Liver (tissue), 9 donors: ENCODE data around the gene SPHK2. TPM values are rescaled to one million over a fixed set of nuclear protein-coding genes. Genes with fewer than 3 reads are reported as not detected.

Experiments used
- DNase-seq: peaks from one replicate; pipeline ENCODE4 v3.0.0-alpha.2; 2017; ENCODE audit warnings: low spot score
- H3K27ac ChIP-seq, 2 donors: one replicate each; pipeline ENCODE4 v1.7.0; 2013; ENCODE audit warnings: inconsistent platforms in 2 of 2, low read length in 2 of 2, control low read depth in 1 of 2, low read depth in 1 of 2, mild to moderate bottlenecking in 1 of 2
- H3K27me3 ChIP-seq, 4 donors: one replicate each; pipeline versions ENCODE4 v1.6.1 to v1.7.0; 2013; ENCODE audit warnings: low read length in 3 of 4, inconsistent platforms in 1 of 4, mild to moderate bottlenecking in 1 of 4, moderate library complexity in 1 of 4; ENCODE audit not compliant: control insufficient read depth in 4 of 4, insufficient read depth in 4 of 4
- H3K36me3 ChIP-seq, 4 donors: one replicate each; pipeline versions ENCODE4 v1.6.1 to v1.7.0; 2013; ENCODE audit warnings: low read length in 3 of 4, mild to moderate bottlenecking in 3 of 4, low read depth in 1 of 4, moderate library complexity in 1 of 4; ENCODE audit not compliant: control insufficient read depth in 4 of 4, insufficient read depth in 3 of 4
- H3K4me1 ChIP-seq, 4 donors: one replicate each; pipeline versions ENCODE4 v1.6.1 to v1.7.0; 2013; ENCODE audit warnings: low read length in 3 of 4, mild to moderate bottlenecking in 3 of 4, moderate library complexity in 1 of 4; ENCODE audit not compliant: control insufficient read depth in 4 of 4, insufficient read depth in 4 of 4
- H3K4me3 ChIP-seq, 3 donors: one replicate each; pipeline versions ENCODE4 v1.6.1 to v1.7.0; 2013; ENCODE audit warnings: low read length in 3 of 3, control low read depth in 1 of 3, low read depth in 1 of 3, mild to moderate bottlenecking in 1 of 3
- H3K9ac ChIP-seq, 2 donors: one replicate each; pipeline ENCODE4 v1.7.0; 2013; ENCODE audit warnings: low read length in 2 of 2, mild to moderate bottlenecking in 2 of 2, moderate library complexity in 2 of 2, control low read depth in 1 of 2, low read depth in 1 of 2
- H3K9me3 ChIP-seq, 4 donors: one replicate each; pipeline versions ENCODE4 v1.6.1 to v1.7.0; 2013; ENCODE audit warnings: low read length in 3 of 4; ENCODE audit not compliant: control insufficient read depth in 4 of 4
- ATF3 ChIP-seq: IDR thresholded peaks from 2 replicates; pipeline ENCODE4 v1.6.1; 2016; ENCODE audit warnings: antibody characterized with exemption
- CTCF ChIP-seq: fragments of 150-350 bp; IDR thresholded peaks from 2 replicates; pipeline ENCODE4 v1.5.1; 2017; ENCODE audit warnings: improper control_type of control experiment, low read depth, low read length; ENCODE audit not compliant: missing input control
- EGR1 ChIP-seq, 2 donors: IDR thresholded peaks; 2 replicates each; pipeline ENCODE4 v1.6.1; 2016 to 2018; ENCODE audit warnings: antibody characterized with exemption in 2 of 2, low read depth in 2 of 2
- FOXA1 ChIP-seq: IDR thresholded peaks from 2 replicates; pipeline ENCODE4 v1.6.1; 2016; ENCODE audit warnings: antibody characterized with exemption
- FOXA2 ChIP-seq: IDR thresholded peaks from 2 replicates; pipeline ENCODE4 v1.6.1; 2016; ENCODE audit warnings: antibody characterized with exemption
- GABPA ChIP-seq, 2 donors: IDR thresholded peaks in 1 of 2; conservative IDR thresholded peaks in 1 of 2; 2 replicates each; pipeline ENCODE4 v1.6.1; 2016; ENCODE audit warnings: antibody characterized with exemption in 2 of 2, mild to moderate bottlenecking in 1 of 2, moderate library complexity in 1 of 2
- HNF4A ChIP-seq, 2 donors: conservative IDR thresholded peaks; 2 replicates each; pipeline ENCODE4 v1.6.1; 2016; ENCODE audit warnings: antibody characterized with exemption in 2 of 2, mild to moderate bottlenecking in 2 of 2
- HNF4G ChIP-seq: IDR thresholded peaks from 2 replicates; pipeline ENCODE4 v1.6.1; 2016; ENCODE audit warnings: antibody characterized with exemption
- JUND ChIP-seq, 2 donors: IDR thresholded peaks; 2 replicates each; pipeline ENCODE4 v1.6.1; 2016; ENCODE audit warnings: antibody characterized with exemption in 2 of 2
- NR2F2 ChIP-seq: IDR thresholded peaks from 2 replicates; pipeline ENCODE4 v1.6.1; 2016; ENCODE audit warnings: antibody characterized with exemption
- RAD21 ChIP-seq, 2 donors: IDR thresholded peaks; 2 replicates each; pipeline ENCODE4 v1.6.1; 2016; ENCODE audit warnings: antibody characterized with exemption in 2 of 2, mild to moderate bottlenecking in 2 of 2
- RXRA ChIP-seq, 2 donors: IDR thresholded peaks; 2 replicates each; pipeline ENCODE4 v1.6.1; 2017 to 2018; ENCODE audit warnings: antibody characterized with exemption in 2 of 2, mild to moderate bottlenecking in 1 of 2
- SP1 ChIP-seq: IDR thresholded peaks from 2 replicates; pipeline ENCODE4 v1.6.1; 2018; ENCODE audit warnings: antibody characterized with exemption, mild to moderate bottlenecking
- TAF1 ChIP-seq: conservative IDR thresholded peaks from 2 replicates; pipeline ENCODE4 v1.6.1; 2016; ENCODE audit warnings: antibody characterized with exemption, mild to moderate bottlenecking
- YY1 ChIP-seq: IDR thresholded peaks from 2 replicates; pipeline ENCODE4 v1.6.1; 2016; ENCODE audit warnings: antibody characterized with exemption, mild to moderate bottlenecking
- ZBTB33 ChIP-seq: IDR thresholded peaks from 2 replicates; pipeline ENCODE4 v1.6.1; 2016; ENCODE audit warnings: antibody characterized with exemption
- WGBS: extraction: QIAGEN DNeasy Blood & Tissue Kit; methylation state at CpG from one replicate; pipeline ENCODE4 v1.1.7; 2013; 5-methylcytosine and 5-hydroxymethylcytosine counted together
- polyA plus RNA-seq, 2 donors: library from polyadenylated mRNA; stranded (reverse) in 1 of 2; unstranded in 1 of 2; fragments of 200-250 nt in 1 of 2; fragments of >200 nt in 1 of 2; fragmentation: Nextera tagmentation in 1 of 2; extraction: Ambion mirVana in 1 of 2; gene quantifications; one replicate each; pipeline versions ENCODE4 v1.2.1 to v1.2.3, GENCODE V29; 2013 to 2015
- total RNA-seq, 2 donors: library from RNA; depleted of rRNA; stranded (reverse); fragments of >200 nt; gene quantifications; one replicate each; pipeline ENCODE4 v1.2.3, GENCODE V29; 2014
- TF ChIP-seq, protein P1 (sequence below): IDR thresholded peaks from 2 replicates; pipeline ENCODE4 v1.6.1; 2016; ENCODE audit warnings: antibody characterized with exemption, mild to moderate bottlenecking
- TF ChIP-seq, protein P2 (sequence below): IDR thresholded peaks from 2 replicates; pipeline ENCODE4 v1.6.1; 2016; ENCODE audit warnings: antibody characterized with exemption
- donor health status: healthy.
- donor health status: healthy.
- donor health status: healthy.
- donor health status: healthy.
- donor health status: healthy.

The SPHK2 gene
- total and polyA plus RNA-seq, 4 donors, result 9.6 to 17.3 (median 12.3) TPM

DNA sequence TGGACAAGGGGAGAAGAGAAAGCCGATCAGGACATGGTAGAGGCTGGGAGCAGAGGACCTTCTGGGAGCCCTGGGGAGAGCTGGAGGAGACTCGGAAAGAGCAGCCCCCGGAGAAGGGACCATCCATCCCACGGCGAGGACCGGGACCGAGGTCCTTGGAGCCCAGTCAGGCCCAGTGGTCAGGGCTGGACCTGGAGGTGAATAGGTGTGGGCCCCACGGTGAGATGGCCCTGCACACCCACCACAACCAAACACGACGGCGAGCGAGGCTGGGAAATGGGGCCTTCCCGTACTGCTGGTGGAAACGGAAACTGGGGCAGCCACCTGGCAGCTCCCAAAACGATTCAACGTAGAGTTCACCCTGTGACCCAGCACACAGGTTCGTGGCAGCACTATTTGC lies 57.2 kb downstream of the SPHK2 start:
- WGBS, result 91% methylated on average over 17 of the region's 17 CpGs
- H3K9ac ChIP-seq, result no peak overlapping the region
- H3K9me3 ChIP-seq, result no peaks in the 10 kb centered on the region
- H3K27ac ChIP-seq, result no peak overlapping the region
- no peaks in the 10 kb centered on the region for H3K27me3 ChIP-seq
- H3K4me3 ChIP-seq, result no peak overlapping the region
- H3K36me3 ChIP-seq, result no peaks in the 10 kb centered on the region
- H3K4me1 ChIP-seq, result peaks cover 0 to 3% (median 0%) of the 10 kb centered on the region in 4 donors
- no peak for DNase-seq
- TF ChIP-seq HNF4G, result no peak
- TF ChIP-seq SP1, result no peak
- TF ChIP-seq ZBTB33, result no peak
- no peak for TF ChIP-seq NR2F2
- no peak for TF ChIP-seq FOXA2
- TF ChIP-seq, protein P1, sequence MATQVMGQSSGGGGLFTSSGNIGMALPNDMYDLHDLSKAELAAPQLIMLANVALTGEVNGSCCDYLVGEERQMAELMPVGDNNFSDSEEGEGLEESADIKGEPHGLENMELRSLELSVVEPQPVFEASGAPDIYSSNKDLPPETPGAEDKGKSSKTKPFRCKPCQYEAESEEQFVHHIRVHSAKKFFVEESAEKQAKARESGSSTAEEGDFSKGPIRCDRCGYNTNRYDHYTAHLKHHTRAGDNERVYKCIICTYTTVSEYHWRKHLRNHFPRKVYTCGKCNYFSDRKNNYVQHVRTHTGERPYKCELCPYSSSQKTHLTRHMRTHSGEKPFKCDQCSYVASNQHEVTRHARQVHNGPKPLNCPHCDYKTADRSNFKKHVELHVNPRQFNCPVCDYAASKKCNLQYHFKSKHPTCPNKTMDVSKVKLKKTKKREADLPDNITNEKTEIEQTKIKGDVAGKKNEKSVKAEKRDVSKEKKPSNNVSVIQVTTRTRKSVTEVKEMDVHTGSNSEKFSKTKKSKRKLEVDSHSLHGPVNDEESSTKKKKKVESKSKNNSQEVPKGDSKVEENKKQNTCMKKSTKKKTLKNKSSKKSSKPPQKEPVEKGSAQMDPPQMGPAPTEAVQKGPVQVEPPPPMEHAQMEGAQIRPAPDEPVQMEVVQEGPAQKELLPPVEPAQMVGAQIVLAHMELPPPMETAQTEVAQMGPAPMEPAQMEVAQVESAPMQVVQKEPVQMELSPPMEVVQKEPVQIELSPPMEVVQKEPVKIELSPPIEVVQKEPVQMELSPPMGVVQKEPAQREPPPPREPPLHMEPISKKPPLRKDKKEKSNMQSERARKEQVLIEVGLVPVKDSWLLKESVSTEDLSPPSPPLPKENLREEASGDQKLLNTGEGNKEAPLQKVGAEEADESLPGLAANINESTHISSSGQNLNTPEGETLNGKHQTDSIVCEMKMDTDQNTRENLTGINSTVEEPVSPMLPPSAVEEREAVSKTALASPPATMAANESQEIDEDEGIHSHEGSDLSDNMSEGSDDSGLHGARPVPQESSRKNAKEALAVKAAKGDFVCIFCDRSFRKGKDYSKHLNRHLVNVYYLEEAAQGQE, result no peak
- TF ChIP-seq RAD21 (IDR thresholded peaks at IDR 0.05), result no peak
- no peak for TF ChIP-seq EGR1 (IDR thresholded peaks at IDR 0.05; ENCODE audit: low read depth in 2 of 2)
- no peak for TF ChIP-seq GABPA (IDR thresholded peaks at IDR 0.05 in 1 of 2, conservative IDR thresholded peaks at IDR 0.05 in 1 of 2)
- TF ChIP-seq JUND (IDR thresholded peaks at IDR 0.05), result no peak
- no peak for TF ChIP-seq TAF1
- TF ChIP-seq FOXA1, result no peak
- no peak for TF ChIP-seq YY1

GRCh38 chr19:48676887-48677286 lies 57.6 kb downstream of the SPHK2 start:
- no peak for TF ChIP-seq JUND (IDR thresholded peaks at IDR 0.05)
- no peak for TF ChIP-seq SP1
- TF ChIP-seq, protein P2, sequence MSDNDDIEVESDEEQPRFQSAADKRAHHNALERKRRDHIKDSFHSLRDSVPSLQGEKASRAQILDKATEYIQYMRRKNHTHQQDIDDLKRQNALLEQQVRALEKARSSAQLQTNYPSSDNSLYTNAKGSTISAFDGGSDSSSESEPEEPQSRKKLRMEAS, result no peak
- no peak for TF ChIP-seq EGR1 (IDR thresholded peaks at IDR 0.05; ENCODE audit: low read depth in 2 of 2)
- no peak for TF ChIP-seq TAF1
- no peak for TF ChIP-seq GABPA (IDR thresholded peaks at IDR 0.05 in 1 of 2, conservative IDR thresholded peaks at IDR 0.05 in 1 of 2)
- TF ChIP-seq CTCF, result no peak
- no peak for TF ChIP-seq HNF4G
- TF ChIP-seq HNF4A (conservative IDR thresholded peaks at IDR 0.05), result no peak
- TF ChIP-seq NR2F2, result no peak
- TF ChIP-seq ZBTB33, result no peak
- no peak for TF ChIP-seq RXRA (IDR thresholded peaks at IDR 0.05)
- TF ChIP-seq, protein P1, result no peak
- TF ChIP-seq ATF3, result no peak
- TF ChIP-seq RAD21 (IDR thresholded peaks at IDR 0.05), result no peak
- TF ChIP-seq FOXA1, result no peak
- no peak for TF ChIP-seq FOXA2
- no peak overlapping the region for H3K4me3 ChIP-seq
- no peaks in the 10 kb centered on the region for H3K9me3 ChIP-seq
- H3K4me1 ChIP-seq, result peaks cover 0 to 3% (median 0%) of the 10 kb centered on the region in 4 donors
- no peak overlapping the region for H3K9ac ChIP-seq
- H3K27ac ChIP-seq, result no peak overlapping the region
- no peaks in the 10 kb centered on the region for H3K36me3 ChIP-seq
- no peak for DNase-seq
- 89% methylated on average over 13 of the region's 13 CpGs for WGBS
- H3K27me3 ChIP-seq, result no peaks in the 10 kb centered on the region
